Fibroblast of lung (primary cell): ENCODE measurements around the gene TRIM67. TPM values are rescaled to one million over a fixed set of nuclear protein-coding genes. Genes with fewer than 3 reads are reported as not detected.

ENCODE experiments used
- DNase-seq, 2 donors: peaks; one replicate each; pipeline versions ENCODE4 v3.0.0 to v3.0.0-alpha.2; 2010; ENCODE audit warnings: low read depth in 2 of 2
- H2AFZ ChIP-seq: 2 replicates; pipeline ENCODE4 v1.5.1; 2012; ENCODE audit warnings: low read length, control low read depth, inconsistent platforms
- H3K27ac ChIP-seq: 2 replicates; pipeline ENCODE4 v1.5.1; 2011; ENCODE audit warnings: low read length, control low read depth; ENCODE audit not compliant: insufficient read depth
- H3K27me3 ChIP-seq: 2 replicates; pipeline ENCODE4 v1.5.1; 2011; ENCODE audit warnings: mild to moderate bottlenecking, low read length; ENCODE audit not compliant: control insufficient read depth, insufficient read depth
- H3K36me3 ChIP-seq: 2 replicates; pipeline ENCODE4 v1.5.1; 2011; ENCODE audit warnings: low read length; ENCODE audit not compliant: control insufficient read depth, insufficient read depth
- H3K4me1 ChIP-seq: 2 replicates; pipeline ENCODE4 v1.5.1; 2011; ENCODE audit warnings: low read length; ENCODE audit not compliant: control insufficient read depth, insufficient read depth; ENCODE audit errors: extremely low read depth
- H3K4me2 ChIP-seq: 2 replicates; pipeline ENCODE4 v1.5.1; 2011; ENCODE audit warnings: low read length, control low read depth; ENCODE audit not compliant: insufficient read depth; ENCODE audit errors: extremely low read depth
- H3K4me3 ChIP-seq, 4 experiments: fragments of 200-600 bp in 1 of 4; sonication (generic) in 1 of 4; replicated peaks in 1 of 4; 2 replicates each; pipeline ENCODE4 v1.5.1; 2011 to 2016; ENCODE audit warnings: low read length in 4 of 4, low read depth in 3 of 4, mild to moderate bottlenecking in 3 of 4, control low read depth in 2 of 4, inconsistent platforms in 1 of 4, mixed read lengths in 1 of 4; ENCODE audit not compliant: insufficient read depth in 1 of 4; ENCODE audit errors: control extremely low read depth in 1 of 4
- H3K79me2 ChIP-seq: 2 replicates; pipeline ENCODE4 v1.5.1; 2012; ENCODE audit warnings: mild to moderate bottlenecking, low read length, inconsistent platforms; ENCODE audit not compliant: control insufficient read depth, insufficient read depth
- H3K9ac ChIP-seq: 2 replicates; pipeline ENCODE4 v1.5.1; 2011; ENCODE audit warnings: mild to moderate bottlenecking, low read length, control low read depth; ENCODE audit not compliant: insufficient read depth
- H3K9me3 ChIP-seq: 2 replicates; pipeline ENCODE4 v1.5.1; 2012; ENCODE audit warnings: low read depth, low read length; ENCODE audit not compliant: control insufficient read depth, insufficient read depth
- H4K20me1 ChIP-seq: 2 replicates; pipeline ENCODE4 v1.5.1; 2011; ENCODE audit warnings: low read length; ENCODE audit not compliant: control insufficient read depth, insufficient read depth; ENCODE audit errors: extremely low read depth
- EZH2 ChIP-seq: IDR thresholded peaks from 2 replicates; pipeline ENCODE4 v1.5.1; 2012; ENCODE audit warnings: low read length, control low read depth, mild to moderate bottlenecking; ENCODE audit errors: missing control alignments
- polyA plus RNA-seq, 2 donors: library from polyadenylated mRNA; depleted of rRNA in 1 of 2; stranded (reverse) in 1 of 2; unstranded in 1 of 2; fragments of >200 nt; gene quantifications; 2 replicates each; pipeline ENCODE4 v1.2.1, GENCODE V29; 2011 to 2012; ENCODE audit warnings: missing spikeins in 1 of 2
- total RNA-seq: library from RNA; depleted of rRNA; stranded (reverse); fragments of >200 nt; gene quantifications from 2 replicates; pipeline ENCODE4 v1.2.1, GENCODE V29; 2014
- TF ChIP-seq, protein P1 (sequence below), 2 donors: IDR thresholded peaks in 1 of 2; conservative IDR thresholded peaks in 1 of 2; 1 replicate in 1 of 2; 2 replicates in 1 of 2; pipeline ENCODE4 v1.5.1; 2011 to 2012; ENCODE audit warnings: low read length in 2 of 2, control low read depth in 1 of 2, inconsistent platforms in 1 of 2, low read depth in 1 of 2, mild to moderate bottlenecking in 1 of 2

TRIM67 gene
- total and polyA plus RNA-seq, 2 donors (not counting 1 experiment from before 2014, with no cell fraction given), result 0.02 to 0.17 TPM

DNA sequence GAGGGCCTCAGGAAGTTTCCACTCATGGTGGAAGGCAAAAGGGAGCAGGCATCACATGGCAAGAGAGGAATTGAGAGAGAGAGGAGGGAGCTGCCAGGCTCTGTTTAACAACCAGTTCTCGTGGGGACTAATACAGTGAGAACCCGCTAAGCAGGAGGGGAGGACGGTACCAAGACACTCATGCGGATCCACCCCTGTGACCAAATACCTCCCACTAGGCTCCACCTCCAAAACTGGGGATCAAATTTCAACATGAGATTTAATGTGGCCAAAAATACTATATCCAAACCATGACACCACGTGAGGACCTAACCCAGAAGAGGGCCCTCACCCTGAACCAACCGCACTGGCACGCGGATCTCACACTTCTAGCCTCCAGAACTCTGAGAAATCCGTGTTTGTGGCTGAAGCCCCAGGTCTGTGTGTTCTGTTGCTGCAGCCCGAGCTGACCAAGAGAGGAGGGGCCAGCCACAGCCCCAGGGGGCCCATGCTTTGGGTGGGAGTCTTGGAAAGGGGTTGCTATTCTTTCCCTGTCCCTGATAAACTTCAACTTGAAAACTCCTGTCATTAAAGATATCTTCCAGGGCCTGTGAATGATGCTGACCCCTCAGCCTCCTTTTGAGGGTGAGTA lies 32.0 kb downstream of the TRIM67 start:
- Histone ChIP-seq H3K4me1 (no peaks in the 10 kb centered on the region), H3K27ac (no peak overlapping the region)

GRCh38 chr1:231194476-231194842 lies 32.6 kb downstream of the TRIM67 start:
- no peak overlapping the region for H3K4me3 ChIP-seq
- no peaks in the 10 kb centered on the region for H3K36me3 ChIP-seq
- H3K9me3 ChIP-seq, result no peaks in the 10 kb centered on the region
- no peaks in the 10 kb centered on the region for H4K20me1 ChIP-seq
- no peak overlapping the region for H2AFZ ChIP-seq
- no peak overlapping the region for H3K27ac ChIP-seq
- no peak for DNase-seq
- H3K4me1 ChIP-seq, result no peaks in the 10 kb centered on the region
- no peak for TF ChIP-seq EZH2
- TF ChIP-seq, protein P1, sequence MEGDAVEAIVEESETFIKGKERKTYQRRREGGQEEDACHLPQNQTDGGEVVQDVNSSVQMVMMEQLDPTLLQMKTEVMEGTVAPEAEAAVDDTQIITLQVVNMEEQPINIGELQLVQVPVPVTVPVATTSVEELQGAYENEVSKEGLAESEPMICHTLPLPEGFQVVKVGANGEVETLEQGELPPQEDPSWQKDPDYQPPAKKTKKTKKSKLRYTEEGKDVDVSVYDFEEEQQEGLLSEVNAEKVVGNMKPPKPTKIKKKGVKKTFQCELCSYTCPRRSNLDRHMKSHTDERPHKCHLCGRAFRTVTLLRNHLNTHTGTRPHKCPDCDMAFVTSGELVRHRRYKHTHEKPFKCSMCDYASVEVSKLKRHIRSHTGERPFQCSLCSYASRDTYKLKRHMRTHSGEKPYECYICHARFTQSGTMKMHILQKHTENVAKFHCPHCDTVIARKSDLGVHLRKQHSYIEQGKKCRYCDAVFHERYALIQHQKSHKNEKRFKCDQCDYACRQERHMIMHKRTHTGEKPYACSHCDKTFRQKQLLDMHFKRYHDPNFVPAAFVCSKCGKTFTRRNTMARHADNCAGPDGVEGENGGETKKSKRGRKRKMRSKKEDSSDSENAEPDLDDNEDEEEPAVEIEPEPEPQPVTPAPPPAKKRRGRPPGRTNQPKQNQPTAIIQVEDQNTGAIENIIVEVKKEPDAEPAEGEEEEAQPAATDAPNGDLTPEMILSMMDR (conservative IDR thresholded peaks at IDR 0.05 in 1 of 2, IDR thresholded peaks at IDR 0.05 in 1 of 2; ENCODE audit: low read depth in 1 of 2, low read length in 2 of 2), result no peak
- no peak overlapping the region for H3K4me2 ChIP-seq
- H3K9ac ChIP-seq, result no peak overlapping the region
- no peaks in the 10 kb centered on the region for H3K79me2 ChIP-seq
- no peaks in the 10 kb centered on the region for H3K27me3 ChIP-seq

More for the DNA sequence above, 32.0 kb downstream of the TRIM67 start:
- no peaks in the 10 kb centered on the region for H3K27me3 ChIP-seq
- H3K9ac ChIP-seq, result no peak overlapping the region
- no peaks in the 10 kb centered on the region for H3K79me2 ChIP-seq
- TF ChIP-seq EZH2, result no peak
- TF ChIP-seq, protein P1 (conservative IDR thresholded peaks at IDR 0.05 in 1 of 2, IDR thresholded peaks at IDR 0.05 in 1 of 2; ENCODE audit: low read depth in 1 of 2, low read length in 2 of 2), result no peak
- H4K20me1 ChIP-seq, result no peaks in the 10 kb centered on the region
- H3K4me2 ChIP-seq, result no peak overlapping the region
- no peak overlapping the region for H3K4me3 ChIP-seq
- H2AFZ ChIP-seq, result no peak overlapping the region
- no peak for DNase-seq
- H3K36me3 ChIP-seq, result no peaks in the 10 kb centered on the region
- H3K9me3 ChIP-seq, result no peaks in the 10 kb centered on the region

DNA sequence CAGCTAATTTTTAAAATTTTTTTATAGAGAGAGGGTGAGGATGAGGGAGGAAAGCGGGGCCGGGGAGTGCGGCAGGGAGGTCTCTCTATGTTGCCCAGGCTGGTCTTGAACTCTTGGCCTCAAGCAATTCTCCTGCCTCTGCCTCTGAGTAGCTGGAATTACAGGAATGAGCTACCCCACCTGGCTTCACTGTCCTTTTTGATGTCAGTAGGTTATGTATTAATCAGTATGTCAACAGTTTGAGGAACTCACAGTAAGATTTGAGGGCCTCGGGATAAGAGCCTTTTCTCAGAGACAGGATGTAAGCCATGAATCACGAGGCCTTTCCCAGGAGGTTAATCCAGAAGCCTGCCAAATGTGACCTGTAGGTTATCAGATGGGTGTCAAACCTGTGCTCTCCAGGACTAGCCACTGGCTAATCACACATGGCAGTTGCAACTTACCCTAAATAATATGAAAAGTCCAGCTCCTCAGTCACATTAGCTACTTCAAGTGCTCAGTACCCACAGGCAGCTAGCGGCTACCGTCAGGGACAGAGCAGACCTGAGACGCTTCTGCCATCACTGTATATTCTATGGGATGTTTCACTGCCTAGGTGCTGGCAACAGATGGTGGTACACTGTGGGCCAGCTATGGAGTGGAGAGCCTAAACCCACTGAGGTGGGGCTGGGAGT lies 33.1 kb downstream of the TRIM67 start:
- no peaks in the 10 kb centered on the region for H3K27me3 ChIP-seq
- no peak overlapping the region for H3K9ac ChIP-seq
- no peak overlapping the region for H2AFZ ChIP-seq
- DNase-seq, result no peak
- H3K36me3 ChIP-seq, result no peaks in the 10 kb centered on the region
- no peaks in the 10 kb centered on the region for H4K20me1 ChIP-seq
- no peak overlapping the region for H3K27ac ChIP-seq
- H3K79me2 ChIP-seq, result no peaks in the 10 kb centered on the region
- H3K4me3 ChIP-seq, result no peak overlapping the region
- H3K4me2 ChIP-seq, result no peak overlapping the region
- H3K9me3 ChIP-seq, result no peaks in the 10 kb centered on the region
- TF ChIP-seq, protein P1 (conservative IDR thresholded peaks at IDR 0.05 in 1 of 2, IDR thresholded peaks at IDR 0.05 in 1 of 2; ENCODE audit: low read depth in 1 of 2, low read length in 2 of 2), result no peak
- TF ChIP-seq EZH2, result no peak
- no peaks in the 10 kb centered on the region for H3K4me1 ChIP-seq
